GM18508 (cell line): ENCODE measurements around the gene CCN5.

ENCODE experiments used
- ATAC-seq: cut with Tn5 transposase; IDR thresholded peaks from one replicate; pipeline ENCODE4 v1.9.1; 2021; ENCODE audit warnings: moderate number of reproducible peaks; ENCODE audit not compliant: insufficient read depth, unreplicated experiment

Gene CCN5

DNA sequence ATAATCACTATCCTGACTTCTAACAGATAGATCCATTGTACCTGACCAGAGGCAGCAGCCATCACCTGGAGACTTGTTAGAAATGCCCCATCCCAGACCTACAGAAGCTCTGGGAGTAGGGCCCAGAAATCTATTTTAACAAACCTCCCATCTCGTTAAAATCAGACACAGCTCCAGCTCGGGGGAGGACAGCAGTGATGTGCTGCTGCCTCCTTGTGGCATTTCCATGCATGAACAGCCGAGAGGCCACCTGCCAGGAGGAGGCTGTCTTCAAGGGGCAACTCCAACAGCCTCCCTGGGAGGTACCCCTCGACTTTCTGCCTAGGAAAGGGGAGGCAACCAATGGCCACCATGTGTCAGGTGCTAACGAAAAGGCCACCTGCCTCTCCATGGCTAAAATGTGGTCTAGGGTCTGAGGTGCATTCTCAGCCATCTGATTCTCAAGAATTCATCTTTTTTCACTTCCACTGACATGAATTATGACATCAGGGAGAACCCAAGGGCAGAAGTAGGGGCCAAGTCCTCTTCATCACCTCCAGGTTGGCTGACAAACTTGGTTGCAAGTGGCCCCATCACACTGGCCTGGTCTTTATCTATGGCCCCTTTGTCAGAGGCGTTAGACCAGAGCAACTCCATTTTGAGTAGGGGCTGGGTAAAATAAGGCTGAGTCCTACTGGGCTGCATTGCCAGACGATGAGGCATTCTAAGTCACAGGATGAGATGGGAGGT lies 18.3 kb downstream of the CCN5 start:
- ATAC-seq = no peak

- no peak for ATAC-seq
Measured at GRCh38 chr20:44734938-44735337, 19.8 kb downstream of the CCN5 start.

- ATAC-seq = no peak
Measured at GRCh38 chr20:44735816-44736169, 20.6 kb downstream of the CCN5 start.

- ATAC-seq = no peak
Measured at GRCh38 chr20:44736170-44737021, 21.2 kb downstream of the CCN5 start.

DNA sequence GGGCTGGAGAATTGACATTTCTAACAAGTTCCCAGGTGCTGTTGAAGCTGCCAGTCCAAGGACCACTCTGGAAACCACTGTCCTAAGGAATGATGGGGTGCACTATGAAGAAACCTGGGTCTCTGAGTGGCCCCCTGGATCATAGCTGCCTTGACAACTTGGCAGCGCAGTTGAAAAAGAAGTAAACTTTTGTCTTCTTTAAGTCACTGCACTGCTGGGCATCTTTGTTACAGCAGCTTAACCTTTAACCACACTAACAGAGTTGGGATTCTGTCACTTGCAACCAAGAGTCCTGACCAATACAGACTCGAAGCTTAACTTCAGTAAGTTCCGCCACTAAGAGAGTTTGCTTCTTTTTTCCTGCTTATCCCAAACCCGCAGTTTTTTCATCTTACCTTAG lies 21.9 kb downstream of the CCN5 start:
- ATAC-seq = no peak

DNA sequence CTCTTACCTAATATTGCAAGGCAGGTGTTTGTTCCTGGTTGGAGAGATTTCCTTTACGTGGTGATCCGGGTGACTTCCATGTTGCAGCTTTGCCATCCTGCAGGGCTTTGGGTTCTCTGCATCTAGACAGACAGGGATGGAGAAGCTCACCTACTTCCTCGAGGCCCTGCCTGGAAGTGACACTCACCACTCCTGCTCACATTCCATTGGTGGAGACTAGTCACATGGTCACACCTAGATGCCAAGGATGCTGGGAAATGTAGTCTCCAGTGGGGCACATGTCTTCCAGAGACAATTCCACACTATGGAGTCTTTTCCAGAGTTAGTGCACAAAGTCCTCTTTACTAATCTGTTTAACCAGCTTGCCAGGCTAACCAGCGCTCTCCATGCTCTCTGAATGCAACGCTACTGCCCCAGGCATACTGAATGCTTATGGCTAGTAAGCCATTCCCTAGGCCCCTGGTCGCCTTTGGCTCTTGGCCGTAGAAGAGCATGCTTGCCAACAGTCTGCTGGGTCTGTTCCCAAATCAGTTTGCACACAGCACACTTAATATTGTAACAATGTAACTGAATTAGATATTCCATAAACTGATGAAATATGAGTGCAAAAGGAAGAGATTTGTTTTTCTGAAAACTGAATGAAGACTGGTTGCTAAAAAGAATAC lies 23.8 kb downstream of the CCN5 start:
- no peak for ATAC-seq

GRCh38 chr20:44739942-44740341 lies 24.8 kb downstream of the CCN5 start:
- no peak for ATAC-seq

DNA sequence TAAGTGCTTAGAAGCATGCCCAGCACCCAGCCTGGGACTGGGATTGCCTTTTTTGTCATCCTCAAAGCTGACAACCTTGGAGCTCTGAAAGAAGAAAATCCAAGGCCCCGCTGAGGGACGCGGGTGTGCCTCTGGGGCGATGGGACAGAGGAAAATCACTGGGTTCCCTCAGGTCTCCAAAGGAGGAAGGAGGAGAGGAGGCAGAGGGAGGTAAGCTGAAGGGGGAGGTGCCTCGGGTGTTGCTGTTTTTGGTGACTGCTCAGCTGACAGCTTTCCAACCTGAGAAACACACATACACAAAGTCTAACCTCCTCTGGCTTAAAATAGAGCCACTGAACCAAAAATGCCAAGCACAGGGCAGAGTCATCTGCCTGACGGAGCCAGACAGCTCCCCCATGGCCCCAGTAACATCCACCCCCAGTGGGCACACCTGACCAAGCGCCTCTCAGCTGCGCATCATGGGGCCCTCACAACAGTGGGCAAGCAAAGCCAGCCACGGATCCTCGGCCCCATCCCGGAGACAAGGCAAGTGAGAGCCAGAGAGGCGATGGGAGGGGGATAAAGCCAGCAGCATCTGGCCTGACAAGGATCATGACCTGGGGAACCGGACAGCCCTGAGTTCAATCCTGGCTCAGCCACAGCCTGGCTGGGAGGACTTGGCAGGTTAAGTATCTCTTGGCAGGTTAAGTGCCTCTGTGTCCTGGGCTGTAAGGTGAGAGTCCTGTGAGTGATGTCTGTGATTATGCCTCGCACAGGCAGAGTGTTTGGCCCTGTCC lies 27.3 kb downstream of the CCN5 start:
- no peak for ATAC-seq

- ATAC-seq = no peak
Measured at GRCh38 chr20:44743080-44743701, 28.0 kb downstream of the CCN5 start.

GRCh38 chr20:44743916-44744655 lies 28.9 kb downstream of the CCN5 start:
- no peak for ATAC-seq

- ATAC-seq = no peak
Measured at GRCh38 chr20:44745122-44745597, 30.0 kb downstream of the CCN5 start.

DNA sequence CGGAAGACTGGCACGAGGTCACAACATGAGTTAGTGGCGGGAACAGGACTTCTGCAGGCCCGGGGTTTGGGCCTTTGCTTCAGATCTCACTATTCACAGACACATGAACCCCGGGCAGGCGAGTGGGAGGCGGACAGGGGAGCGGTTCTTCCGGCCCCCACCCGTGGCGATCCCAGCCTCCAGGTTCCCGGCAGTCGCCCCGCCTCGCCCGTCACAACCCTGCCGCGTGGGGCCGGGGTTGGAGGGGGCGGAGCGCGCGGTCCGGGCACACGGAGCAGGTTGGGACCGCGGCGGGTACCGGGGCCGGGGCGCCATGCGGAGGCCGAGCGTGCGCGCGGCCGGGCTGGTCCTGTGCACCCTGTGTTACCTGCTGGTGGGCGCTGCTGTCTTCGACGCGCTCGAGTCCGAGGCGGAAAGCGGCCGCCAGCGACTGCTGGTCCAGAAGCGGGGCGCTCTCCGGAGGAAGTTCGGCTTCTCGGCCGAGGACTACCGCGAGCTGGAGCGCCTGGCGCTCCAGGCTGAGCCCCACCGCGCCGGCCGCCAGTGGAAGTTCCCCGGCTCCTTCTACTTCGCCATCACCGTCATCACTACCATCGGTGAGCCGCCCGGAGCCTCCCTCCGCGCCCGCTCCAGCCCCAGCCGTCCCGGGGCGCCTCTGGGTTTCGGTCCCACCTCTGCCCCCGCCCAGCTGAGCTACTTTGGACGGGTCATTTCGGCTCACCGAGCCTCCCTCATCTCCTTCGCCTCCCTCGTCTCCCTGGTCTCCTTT lies 30.6 kb downstream of the CCN5 start, which contains the start of gene KCNK15:
Gene KCNK15 (plus strand): TSS at position 268 of the 769 bp plus-strand sequence. CDS start 46 bp downstream, at position 314.
- no peak for ATAC-seq

- no peak for ATAC-seq
Measured at GRCh38 chr20:44746367-44747165, 31.4 kb downstream of the CCN5 start.

DNA sequence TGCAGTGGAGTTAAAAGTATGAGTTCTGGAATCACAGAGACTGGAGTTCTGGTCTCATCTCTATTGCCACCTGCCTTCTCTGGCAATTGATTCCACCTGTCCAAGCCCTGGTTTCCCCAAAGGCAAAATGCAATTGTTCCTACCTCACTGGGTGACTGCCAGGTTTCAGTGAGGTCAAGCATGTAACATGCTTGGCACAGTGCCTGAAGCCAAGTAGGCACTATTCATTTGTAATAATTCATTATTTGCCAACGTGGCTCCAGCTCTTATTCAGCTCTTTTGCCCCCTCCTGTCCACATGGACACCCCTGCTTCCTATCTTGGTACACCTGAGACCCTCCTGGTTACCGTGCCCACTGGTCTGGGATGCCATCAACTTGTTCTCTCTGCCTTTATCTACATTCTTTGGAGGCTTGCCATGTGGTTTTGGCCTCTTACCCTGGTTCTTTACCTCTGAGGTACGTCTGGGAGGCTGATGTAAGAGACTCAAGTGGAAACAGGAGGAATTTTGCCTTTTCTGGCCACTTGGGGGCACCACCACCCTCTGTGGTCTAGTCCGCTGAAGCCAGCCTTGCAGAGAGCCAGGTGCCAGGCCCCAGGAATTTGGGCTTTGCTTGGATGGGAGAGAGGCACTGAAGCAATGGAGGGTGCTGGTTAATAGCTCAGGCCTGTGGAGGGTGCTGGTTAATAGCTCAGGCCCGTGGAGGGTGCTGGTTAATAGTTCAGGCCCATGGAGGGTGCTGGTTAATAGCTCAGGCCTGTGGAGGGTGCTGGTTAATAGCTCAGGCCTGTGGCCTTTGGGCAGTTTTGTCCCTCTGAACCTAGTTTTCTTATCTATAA lies 32.2 kb downstream of the CCN5 start:
- no peak for ATAC-seq

DNA sequence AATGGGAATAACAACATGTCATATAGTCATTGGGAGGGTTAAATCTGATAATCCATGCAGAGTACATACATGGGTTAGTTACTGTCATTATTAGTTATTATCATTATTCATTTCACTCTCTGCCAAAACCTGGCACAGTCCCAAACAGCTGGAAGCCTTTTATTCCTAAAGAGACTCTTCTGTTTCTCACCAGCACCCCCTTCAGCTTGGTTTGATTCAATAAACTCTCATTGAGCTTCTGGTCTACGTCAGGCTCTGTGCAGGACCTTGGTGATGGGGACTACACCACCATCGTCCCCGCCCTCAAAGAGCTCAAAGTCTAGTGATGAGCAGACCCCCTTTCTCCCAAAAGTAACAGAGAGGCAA lies 32.8 kb downstream of the CCN5 start:
- no peak for ATAC-seq

DNA sequence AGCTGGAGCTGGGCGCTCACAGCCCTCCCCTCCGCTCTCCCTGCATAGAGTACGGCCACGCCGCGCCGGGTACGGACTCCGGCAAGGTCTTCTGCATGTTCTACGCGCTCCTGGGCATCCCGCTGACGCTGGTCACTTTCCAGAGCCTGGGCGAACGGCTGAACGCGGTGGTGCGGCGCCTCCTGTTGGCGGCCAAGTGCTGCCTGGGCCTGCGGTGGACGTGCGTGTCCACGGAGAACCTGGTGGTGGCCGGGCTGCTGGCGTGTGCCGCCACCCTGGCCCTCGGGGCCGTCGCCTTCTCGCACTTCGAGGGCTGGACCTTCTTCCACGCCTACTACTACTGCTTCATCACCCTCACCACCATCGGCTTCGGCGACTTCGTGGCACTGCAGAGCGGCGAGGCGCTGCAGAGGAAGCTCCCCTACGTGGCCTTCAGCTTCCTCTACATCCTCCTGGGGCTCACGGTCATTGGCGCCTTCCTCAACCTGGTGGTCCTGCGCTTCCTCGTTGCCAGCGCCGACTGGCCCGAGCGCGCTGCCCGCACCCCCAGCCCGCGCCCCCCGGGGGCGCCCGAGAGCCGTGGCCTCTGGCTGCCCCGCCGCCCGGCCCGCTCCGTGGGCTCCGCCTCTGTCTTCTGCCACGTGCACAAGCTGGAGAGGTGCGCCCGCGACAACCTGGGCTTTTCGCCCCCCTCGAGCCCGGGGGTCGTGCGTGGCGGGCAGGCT lies 35.1 kb downstream of the CCN5 start:
- ATAC-seq = no peak
